ENCODE data around the gene OPCML. TPM values are rescaled to one million over a fixed set of nuclear protein-coding genes. Genes with fewer than 3 reads are reported as not detected.
A peak's percentile ranks its signal among the peaks of the same experiment; 100 is the strongest.

The OPCML gene
- total RNA-seq, 1 experiment from 2014 or later = 0.94 TPM

DNA sequence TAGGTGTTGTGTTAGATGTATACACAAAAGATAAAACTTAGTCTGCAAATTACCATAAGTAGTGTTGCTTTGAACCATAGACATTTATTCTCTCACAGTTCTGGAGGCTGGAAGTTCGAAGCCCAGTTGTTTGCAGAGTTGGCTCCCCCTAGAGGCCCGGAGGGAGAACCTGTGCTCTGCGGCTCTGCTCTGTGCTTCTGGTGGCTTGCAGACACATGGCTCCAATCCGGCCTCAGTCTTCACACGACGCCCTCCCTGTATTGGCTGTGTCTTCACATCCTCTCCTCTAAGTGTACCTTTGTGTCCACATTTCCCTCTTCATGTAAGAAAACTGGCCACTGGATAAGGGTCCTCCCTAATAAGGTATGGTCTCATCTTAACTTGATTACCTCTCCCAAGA lies 128.4 kb downstream of the OPCML start:
- Histone ChIP-seq H3K27me3 (ENCODE audit: insufficient read depth, low read length) (no peaks in the 10 kb centered on the region), H3K4ac (ENCODE audit: low read depth, low read length) (no peak overlapping the region), H2AFZ (ENCODE audit: low read length) (no peak overlapping the region), H2BK15ac (ENCODE audit: low read depth, low read length) (no peak overlapping the region), H2AK5ac (ENCODE audit: insufficient read length, low read length) (no peak overlapping the region), H4K91ac (ENCODE audit: insufficient read length, low read depth, low read length) (no peak overlapping the region), H3K18ac (ENCODE audit: insufficient read length, low read depth, low read length) (no peak overlapping the region), H4K5ac (ENCODE audit: insufficient read length, low read depth, low read length) (no peak overlapping the region), H3K23ac (ENCODE audit: insufficient read length, low read depth, low read length) (no peak overlapping the region), H3K56ac (ENCODE audit: insufficient read length, low read depth, low read length) (no peak overlapping the region), H3K27ac (ENCODE audit: insufficient read length, low read depth, low read length) (no peak overlapping the region), H2BK12ac (ENCODE audit: insufficient read length, low read depth, low read length) (no peak overlapping the region), H3T11ph (ENCODE audit: low read length) (no peak overlapping the region), H3K14ac (ENCODE audit: insufficient read depth, low read length) (no peak overlapping the region), H2BK120ac (ENCODE audit: low read depth, low read length, poor library complexity, severe bottlenecking) (no peak overlapping the region), H3K79me2 (ENCODE audit: insufficient read depth, low read length) (no peaks in the 10 kb centered on the region), H2BK5ac (ENCODE audit: insufficient read length, low read length) (no peak overlapping the region), H3K79me1 (ENCODE audit: insufficient read depth, low read depth, low read length, poor library complexity, severe bottlenecking) (no peaks in the 10 kb centered on the region), H4K20me1 (ENCODE audit: control insufficient read depth, insufficient read depth, insufficient read length) (no peaks in the 10 kb centered on the region), H3K23me2 (ENCODE audit: insufficient read length, low read depth, low read length, poor library complexity, severe bottlenecking) (no peaks in the 10 kb centered on the region), H4K8ac (replicated peaks; ENCODE audit: insufficient read length, low read depth, low read length) (no peak overlapping the region), H2BK20ac (ENCODE audit: low read depth, low read length, poor library complexity, severe bottlenecking) (no peak overlapping the region), H3K4me1 (ENCODE audit: insufficient read depth, low read length) (no peaks in the 10 kb centered on the region), H3K4me2 (ENCODE audit: insufficient read depth, insufficient read length, low read length) (no peak overlapping the region), H3K9me3 (ENCODE audit: control insufficient read depth, low read depth, low read length) (no peaks in the 10 kb centered on the region), H3K9ac (ENCODE audit: extremely low read depth, insufficient read length, low read length) (no peak overlapping the region)
- Mint-ChIP-seq H3K4me1 (peaks cover 5 to 8% of the 10 kb centered on the region in 2 experiments; a peak in 3 of 4 replicates), H3K4me3 (no peak overlapping the region), H3K9me3 (no peaks in the 10 kb centered on the region), H3K27me3 (ENCODE audit: low read depth) (no peaks in the 10 kb centered on the region), H3K36me3 (ENCODE audit: insufficient read depth in 1 of 3, low read depth in 3 of 3) (peaks cover 0 to 6% (median 1%) of the 10 kb centered on the region in 3 experiments; a peak in 2 of 7 replicates), H3K27ac (no peak overlapping the region)
- WGBS (ENCODE audit: extremely low coverage, insufficient read length, low lambda C conversion rate) = no CpG with 5 or more reads among the region's 6 CpGs
- TF ChIP-seq, protein P1, sequence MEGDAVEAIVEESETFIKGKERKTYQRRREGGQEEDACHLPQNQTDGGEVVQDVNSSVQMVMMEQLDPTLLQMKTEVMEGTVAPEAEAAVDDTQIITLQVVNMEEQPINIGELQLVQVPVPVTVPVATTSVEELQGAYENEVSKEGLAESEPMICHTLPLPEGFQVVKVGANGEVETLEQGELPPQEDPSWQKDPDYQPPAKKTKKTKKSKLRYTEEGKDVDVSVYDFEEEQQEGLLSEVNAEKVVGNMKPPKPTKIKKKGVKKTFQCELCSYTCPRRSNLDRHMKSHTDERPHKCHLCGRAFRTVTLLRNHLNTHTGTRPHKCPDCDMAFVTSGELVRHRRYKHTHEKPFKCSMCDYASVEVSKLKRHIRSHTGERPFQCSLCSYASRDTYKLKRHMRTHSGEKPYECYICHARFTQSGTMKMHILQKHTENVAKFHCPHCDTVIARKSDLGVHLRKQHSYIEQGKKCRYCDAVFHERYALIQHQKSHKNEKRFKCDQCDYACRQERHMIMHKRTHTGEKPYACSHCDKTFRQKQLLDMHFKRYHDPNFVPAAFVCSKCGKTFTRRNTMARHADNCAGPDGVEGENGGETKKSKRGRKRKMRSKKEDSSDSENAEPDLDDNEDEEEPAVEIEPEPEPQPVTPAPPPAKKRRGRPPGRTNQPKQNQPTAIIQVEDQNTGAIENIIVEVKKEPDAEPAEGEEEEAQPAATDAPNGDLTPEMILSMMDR (conservative IDR thresholded peaks at IDR 0.05) = peak; percentile 80
- DNase-seq = peak; percentile 48

All from H9 (cell line).